Fibroblast of the aortic adventitia (primary cell): ENCODE results near the gene TUBB6. TPM values are rescaled to one million over a fixed set of nuclear protein-coding genes. Genes with fewer than 3 reads are reported as not detected.
A peak's percentile ranks its signal among the peaks of the same experiment; 100 is the strongest.

ENCODE experiments used
- DNase-seq: peaks from one replicate; pipeline ENCODE4 v3.0.0-alpha.2; 2010; ENCODE audit warnings: low read depth
- H3K4me3 ChIP-seq: 2 replicates; pipeline ENCODE4 v1.5.1; 2011; ENCODE audit warnings: low read depth, mild to moderate bottlenecking, control low read depth, low read length, moderate library complexity
- total RNA-seq: library from RNA; depleted of rRNA; stranded (reverse); fragments of >200 nt; gene quantifications from 2 replicates; pipeline ENCODE4 v1.2.3, GENCODE V29; 2012; ENCODE audit warnings: low replicate concordance
- TF ChIP-seq, protein P1 (sequence below): IDR thresholded peaks from 2 replicates; pipeline ENCODE4 v1.5.1; 2011; ENCODE audit warnings: mild to moderate bottlenecking, low read length, control low read depth, inconsistent platforms; ENCODE audit not compliant: insufficient read depth

TUBB6 gene
- total RNA-seq, 1 donor, result 358 TPM

DNA sequence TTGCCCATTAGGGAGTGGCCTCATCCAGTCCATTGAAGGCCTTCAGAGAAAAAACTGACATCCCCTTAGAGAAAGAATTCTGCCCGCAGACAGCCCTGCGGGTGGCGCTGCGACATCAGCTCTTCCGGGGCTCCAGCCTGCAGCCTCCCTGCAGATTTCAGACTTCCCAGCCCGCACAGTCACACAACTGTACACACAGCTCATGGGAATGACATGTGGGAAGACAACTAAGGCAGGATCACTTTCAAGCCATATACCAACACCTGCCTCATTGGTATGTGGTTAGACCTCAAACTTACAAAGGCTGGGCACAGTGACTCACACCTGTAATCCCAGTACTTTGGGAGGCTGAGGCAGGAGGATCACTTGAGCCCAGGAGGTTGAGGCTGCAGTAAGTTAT lies 24.8 kb upstream of the TUBB6 start:
- TF ChIP-seq, protein P1, sequence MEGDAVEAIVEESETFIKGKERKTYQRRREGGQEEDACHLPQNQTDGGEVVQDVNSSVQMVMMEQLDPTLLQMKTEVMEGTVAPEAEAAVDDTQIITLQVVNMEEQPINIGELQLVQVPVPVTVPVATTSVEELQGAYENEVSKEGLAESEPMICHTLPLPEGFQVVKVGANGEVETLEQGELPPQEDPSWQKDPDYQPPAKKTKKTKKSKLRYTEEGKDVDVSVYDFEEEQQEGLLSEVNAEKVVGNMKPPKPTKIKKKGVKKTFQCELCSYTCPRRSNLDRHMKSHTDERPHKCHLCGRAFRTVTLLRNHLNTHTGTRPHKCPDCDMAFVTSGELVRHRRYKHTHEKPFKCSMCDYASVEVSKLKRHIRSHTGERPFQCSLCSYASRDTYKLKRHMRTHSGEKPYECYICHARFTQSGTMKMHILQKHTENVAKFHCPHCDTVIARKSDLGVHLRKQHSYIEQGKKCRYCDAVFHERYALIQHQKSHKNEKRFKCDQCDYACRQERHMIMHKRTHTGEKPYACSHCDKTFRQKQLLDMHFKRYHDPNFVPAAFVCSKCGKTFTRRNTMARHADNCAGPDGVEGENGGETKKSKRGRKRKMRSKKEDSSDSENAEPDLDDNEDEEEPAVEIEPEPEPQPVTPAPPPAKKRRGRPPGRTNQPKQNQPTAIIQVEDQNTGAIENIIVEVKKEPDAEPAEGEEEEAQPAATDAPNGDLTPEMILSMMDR, result peak; percentile 15
- H3K4me3 ChIP-seq, result no peak overlapping the region
- DNase-seq, result no peak

DNA sequence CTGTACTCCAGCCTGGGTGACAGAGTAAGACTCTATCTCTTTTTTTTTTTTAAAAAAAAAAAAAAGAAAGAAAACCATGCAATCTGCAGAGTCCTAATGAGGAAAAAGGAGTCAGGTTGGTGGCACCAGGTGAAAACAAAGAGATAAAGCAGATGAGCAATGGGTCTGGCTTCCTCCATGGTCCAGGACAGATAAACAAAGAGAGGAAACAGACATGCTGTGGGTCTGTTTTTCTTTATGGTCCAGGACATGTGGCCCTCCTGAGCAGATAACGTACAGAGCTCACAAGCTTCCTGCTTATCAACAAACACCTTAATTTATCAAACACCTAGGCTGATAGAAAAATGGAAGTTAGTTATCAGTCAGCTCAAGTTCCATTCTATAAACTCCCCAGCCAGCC lies 24.4 kb upstream of the TUBB6 start:
- DNase-seq, result no peak
- TF ChIP-seq, protein P1, result no peak
- H3K4me3 ChIP-seq, result no peak overlapping the region

DNA sequence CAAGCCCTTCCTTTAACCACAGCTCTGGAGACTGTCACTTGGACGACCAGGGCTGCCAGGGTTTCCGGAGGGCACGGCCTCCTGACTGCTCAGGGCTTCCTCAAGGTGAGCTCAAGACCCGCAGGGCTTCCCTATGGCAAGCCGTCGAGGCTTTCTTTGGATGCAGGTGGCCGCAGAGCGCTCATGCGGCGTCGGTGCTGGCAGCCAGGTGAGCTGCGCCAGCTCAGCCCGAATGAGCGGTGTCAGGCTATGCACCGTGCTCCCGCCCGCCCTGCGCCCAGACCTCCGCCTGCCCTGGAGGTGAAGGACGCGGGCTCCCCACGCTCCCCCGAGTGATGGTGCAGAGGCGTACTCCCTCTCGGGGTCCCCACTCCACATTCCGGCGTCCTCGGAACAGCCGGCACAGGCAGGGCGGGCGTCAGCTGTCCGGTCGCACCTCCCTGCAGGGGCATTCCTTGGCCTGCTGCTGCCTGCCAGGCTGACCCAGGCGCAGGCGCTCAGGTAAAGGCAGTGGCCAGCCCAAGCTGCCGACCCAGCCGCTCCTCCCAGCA lies 20.8 kb upstream of the TUBB6 start:
- TF ChIP-seq, protein P1, result no peak
- DNase-seq, result no peak
- H3K4me3 ChIP-seq, result peak overlapping the region; percentile 65

DNA sequence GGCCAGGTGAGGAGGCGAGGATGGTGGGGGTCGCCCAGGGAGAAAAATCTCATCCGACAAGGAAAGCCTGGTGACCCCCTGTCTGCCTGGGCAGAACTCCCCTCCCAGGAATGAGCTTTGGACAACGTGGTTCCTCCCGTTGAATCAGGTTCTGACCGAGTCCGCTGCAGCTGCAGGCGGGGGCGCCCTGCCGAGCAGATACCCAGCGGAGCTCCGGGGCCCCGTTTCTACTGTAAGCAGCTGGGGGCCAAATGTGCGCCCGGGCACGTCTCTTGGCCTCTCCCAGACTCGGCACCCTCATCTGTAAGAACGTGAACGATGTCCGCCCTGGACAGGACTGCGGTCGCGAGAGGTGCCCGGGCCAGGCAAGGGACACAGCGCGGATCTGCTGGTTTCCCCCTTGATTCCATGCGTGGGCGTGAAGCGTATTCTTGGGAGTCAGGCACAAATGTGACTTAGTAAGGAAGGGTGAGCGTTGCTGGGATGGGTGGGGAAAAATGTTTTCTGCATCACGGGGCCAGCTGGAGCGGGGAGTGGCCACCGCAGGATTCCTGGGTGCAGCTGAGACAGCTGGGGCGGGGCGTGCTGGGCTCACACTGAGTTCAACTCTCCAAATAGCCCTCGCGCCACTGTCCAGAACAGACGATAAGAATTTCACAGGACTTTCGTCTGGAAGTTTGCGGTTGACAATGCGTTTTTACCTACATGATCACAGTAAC lies 20.2 kb upstream of the TUBB6 start:
- TF ChIP-seq, protein P1, result no peak
- peak; percentile 90 for DNase-seq
- peak overlapping the region; percentile 65 for H3K4me3 ChIP-seq

DNA sequence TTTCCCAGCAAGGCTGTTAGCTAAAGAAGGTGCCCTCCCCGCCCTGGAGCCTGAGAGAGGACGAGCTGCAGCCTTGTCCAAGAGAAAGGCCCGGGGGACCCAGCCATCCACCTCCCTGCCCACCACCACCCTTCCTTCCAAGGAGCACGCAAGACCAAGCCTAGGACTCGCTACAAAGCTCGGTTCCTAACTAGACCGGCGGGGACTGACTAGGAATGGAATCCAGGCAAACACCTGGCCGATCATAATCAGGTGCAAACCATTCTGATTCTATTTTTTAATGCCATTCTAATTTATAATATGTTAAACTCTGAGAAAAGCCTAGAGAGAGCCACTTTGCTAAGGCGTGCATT lies 19.7 kb upstream of the TUBB6 start:
- peak overlapping the region; percentile 65 for H3K4me3 ChIP-seq
- TF ChIP-seq, protein P1, result no peak
- no peak for DNase-seq

DNA sequence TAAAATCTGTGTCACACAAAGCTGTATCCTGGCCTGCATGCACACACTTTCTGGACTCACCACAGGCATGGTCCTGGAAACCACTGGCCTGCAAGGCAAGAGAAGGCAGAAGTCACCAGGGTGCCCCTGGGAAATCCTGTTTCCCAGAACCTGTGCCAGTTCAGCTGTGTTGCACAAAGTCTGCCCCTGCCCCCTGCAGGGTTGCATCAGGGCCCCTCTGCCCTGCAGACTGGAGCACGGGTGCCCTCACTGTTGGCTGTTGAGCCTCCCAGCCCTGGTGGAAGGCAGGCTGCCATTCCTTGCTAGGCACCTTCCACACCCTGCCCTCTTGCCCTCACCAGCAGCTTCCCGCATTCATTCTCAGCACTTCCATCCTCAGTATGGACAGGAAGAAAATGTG lies 18.0 kb upstream of the TUBB6 start:
- TF ChIP-seq, protein P1, result no peak
- no peak for DNase-seq

DNA sequence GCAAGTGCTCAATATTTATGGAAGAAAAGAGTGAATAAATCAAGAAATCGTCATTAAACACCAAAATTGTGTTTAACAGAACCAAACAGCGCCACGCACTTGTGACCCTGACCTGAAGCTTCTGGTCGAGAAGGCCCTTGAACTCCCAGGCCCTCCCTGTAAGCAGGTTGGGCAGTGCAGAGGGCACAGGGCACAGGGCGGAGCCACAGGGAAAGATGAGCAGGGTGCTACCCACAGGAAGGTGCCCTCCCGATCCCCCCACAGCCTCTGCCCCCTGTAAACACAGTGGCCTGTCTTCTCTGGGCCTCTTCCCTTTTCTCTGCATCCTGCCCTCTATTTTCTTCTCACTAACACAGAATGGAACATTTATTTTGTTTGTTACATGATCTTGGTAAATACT lies 16.9 kb upstream of the TUBB6 start:
- no peak overlapping the region for H3K4me3 ChIP-seq
- TF ChIP-seq, protein P1, result no peak
- DNase-seq, result no peak

More for the DNA sequence above, 18.0 kb upstream of the TUBB6 start:
- H3K4me3 ChIP-seq, result no peak overlapping the region
